Measurements from ENCODE around the gene ADAM12.

Gene ADAM12

DNA sequence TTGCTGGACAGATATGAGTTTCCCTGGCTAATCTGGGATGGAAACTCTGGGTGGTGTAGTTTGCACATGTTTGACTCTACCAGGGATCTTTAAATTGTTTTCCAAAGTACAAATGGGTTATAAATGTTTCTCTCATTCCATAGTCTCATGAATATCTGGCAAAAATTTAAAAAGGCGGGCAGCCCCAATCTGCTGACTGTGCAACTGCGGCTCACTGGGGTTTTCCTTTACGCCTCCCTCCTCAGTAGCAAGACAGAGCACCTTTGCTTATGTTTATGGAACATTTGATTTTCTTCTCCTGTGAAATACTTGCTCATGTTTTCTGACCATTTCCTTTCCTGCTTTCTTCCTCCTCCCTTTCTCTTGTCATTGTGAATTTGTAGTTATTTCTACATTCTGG lies 105.0 kb downstream of the ADAM12 start:
- no peaks in the 10 kb centered on the region for H3K27me3 Mint-ChIP-seq
- ATAC-seq (replicated peaks; ENCODE audit: extremely low read depth, poor library complexity, severe bottlenecking) = no peak

GRCh38 chr10:126278851-126279250 lies 109.4 kb downstream of the ADAM12 start:
- Mint-ChIP-seq H3K4me1 (no peaks in the 10 kb centered on the region), H3K27me3 (no peaks in the 10 kb centered on the region), H3K4me3 (no peak overlapping the region), H3K36me3 (ENCODE audit: insufficient read depth) (no peaks in the 10 kb centered on the region), H3K27ac (ENCODE audit: low read depth) (no peak overlapping the region), H3K9me3 (peaks cover 4% of the 10 kb centered on the region)
- ATAC-seq (replicated peaks; ENCODE audit: extremely low read depth, poor library complexity, severe bottlenecking) (no peak), DNase-seq (ENCODE audit: low spot score in 2 of 2) (no peak)

More for the DNA sequence above, 105.0 kb downstream of the ADAM12 start:
- Mint-ChIP-seq H3K4me1 (no peaks in the 10 kb centered on the region), H3K9me3 (peaks cover 4% of the 10 kb centered on the region), H3K4me3 (no peak overlapping the region), H3K36me3 (ENCODE audit: insufficient read depth) (peaks cover 2% of the 10 kb centered on the region), H3K27ac (ENCODE audit: low read depth) (no peak overlapping the region)
- no peak for DNase-seq (ENCODE audit: low spot score in 2 of 2)

- Mint-ChIP-seq H3K9me3 (no peaks in the 10 kb centered on the region), H3K4me3 (no peak overlapping the region), H3K27me3 (no peaks in the 10 kb centered on the region), H3K4me1 (no peaks in the 10 kb centered on the region), H3K36me3 (ENCODE audit: insufficient read depth) (no peaks in the 10 kb centered on the region), H3K27ac (ENCODE audit: low read depth) (no peak overlapping the region)
- DNase-seq (ENCODE audit: low spot score in 2 of 2) (no peak), ATAC-seq (replicated peaks; ENCODE audit: extremely low read depth, poor library complexity, severe bottlenecking) (no peak)
These were observed 111.1 kb downstream of the ADAM12 start for GRCh38 chr10:126277181-126277580.

GRCh38 chr10:126272526-126272925 lies 115.8 kb downstream of the ADAM12 start:
- Mint-ChIP-seq H3K4me3 (no peak overlapping the region), H3K9me3 (peaks cover 10% of the 10 kb centered on the region), H3K27me3 (no peaks in the 10 kb centered on the region), H3K36me3 (ENCODE audit: insufficient read depth) (no peaks in the 10 kb centered on the region), H3K4me1 (no peaks in the 10 kb centered on the region), H3K27ac (ENCODE audit: low read depth) (no peak overlapping the region)
- ATAC-seq (replicated peaks; ENCODE audit: extremely low read depth, poor library complexity, severe bottlenecking) (no peak), DNase-seq (ENCODE audit: low spot score in 2 of 2) (no peak)

GRCh38 chr10:126270111-126270510 lies 118.2 kb downstream of the ADAM12 start:
- Mint-ChIP-seq H3K27ac (ENCODE audit: low read depth) (no peak overlapping the region), H3K4me3 (no peak overlapping the region), H3K27me3 (no peaks in the 10 kb centered on the region), H3K4me1 (no peaks in the 10 kb centered on the region), H3K9me3 (peaks cover 18% of the 10 kb centered on the region), H3K36me3 (ENCODE audit: insufficient read depth) (no peaks in the 10 kb centered on the region)
- DNase-seq (ENCODE audit: low spot score in 2 of 2) (no peak), ATAC-seq (replicated peaks; ENCODE audit: extremely low read depth, poor library complexity, severe bottlenecking) (no peak)

- Mint-ChIP-seq H3K9me3 (peaks cover 18% of the 10 kb centered on the region), H3K27ac (ENCODE audit: low read depth) (no peak overlapping the region), H3K27me3 (no peaks in the 10 kb centered on the region), H3K36me3 (ENCODE audit: insufficient read depth) (no peaks in the 10 kb centered on the region), H3K4me3 (no peak overlapping the region), H3K4me1 (no peaks in the 10 kb centered on the region)
- ATAC-seq (replicated peaks; ENCODE audit: extremely low read depth, poor library complexity, severe bottlenecking) = no peak
- DNase-seq (ENCODE audit: low spot score in 2 of 2) = no peak
These were observed 120.0 kb downstream of the ADAM12 start for GRCh38 chr10:126268013-126268920.

DNA sequence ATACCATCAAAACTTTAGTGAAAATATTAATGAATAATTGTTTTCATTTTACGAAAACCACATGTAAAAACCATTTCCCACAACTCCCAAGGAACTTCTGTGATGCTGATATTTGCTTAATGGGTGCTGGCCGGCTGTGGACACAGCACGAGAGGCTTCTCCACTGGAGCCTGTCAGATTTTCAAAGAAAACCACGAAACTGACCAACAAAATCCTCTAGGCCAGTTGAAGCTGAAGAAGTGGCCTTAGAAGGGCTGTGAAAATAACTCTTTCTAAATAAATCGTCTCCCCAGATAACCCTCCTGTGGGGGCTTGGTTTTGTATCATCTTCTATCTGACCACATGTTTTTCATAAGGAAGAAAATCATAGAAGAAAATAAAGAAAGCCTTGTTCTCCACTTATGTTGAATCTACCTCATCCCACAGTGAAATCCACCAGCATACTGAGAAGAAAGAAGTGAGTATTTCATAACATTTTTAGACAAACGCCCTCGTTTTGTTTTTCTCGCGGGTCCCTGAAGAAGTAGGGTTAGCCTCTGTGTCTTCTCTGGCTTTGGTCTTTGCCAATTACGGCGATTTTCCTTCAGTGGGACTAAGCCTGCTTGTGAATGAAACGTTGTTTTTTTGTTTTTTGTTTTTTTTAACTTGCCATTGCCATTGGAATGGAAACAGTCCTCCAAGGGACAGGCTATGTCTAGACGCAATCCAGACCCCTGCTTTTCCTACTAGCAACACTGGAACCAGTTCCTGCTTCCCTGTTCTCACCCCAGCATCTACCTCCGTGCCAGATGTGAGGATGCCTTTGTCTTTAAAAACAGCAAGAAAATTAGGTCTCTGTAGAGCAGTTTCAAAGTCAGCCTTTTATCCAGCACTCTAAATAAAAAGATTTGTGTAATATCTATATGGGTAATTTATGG lies 123.9 kb downstream of the ADAM12 start:
- Mint-ChIP-seq H3K9me3 (peaks cover 8% of the 10 kb centered on the region), H3K27me3 (no peaks in the 10 kb centered on the region), H3K36me3 (ENCODE audit: insufficient read depth) (no peaks in the 10 kb centered on the region), H3K4me1 (no peaks in the 10 kb centered on the region), H3K4me3 (no peak overlapping the region), H3K27ac (ENCODE audit: low read depth) (no peak overlapping the region)
- no peak for ATAC-seq (replicated peaks; ENCODE audit: extremely low read depth, poor library complexity, severe bottlenecking)
- no peak for DNase-seq (ENCODE audit: low spot score in 2 of 2)

- H3K4me1 Mint-ChIP-seq = no peaks in the 10 kb centered on the region
- no peak overlapping the region for H3K4me3 Mint-ChIP-seq
- ATAC-seq (replicated peaks; ENCODE audit: extremely low read depth, poor library complexity, severe bottlenecking) (no peak), DNase-seq (ENCODE audit: low spot score in 2 of 2) (no peak)
- H3K27me3 Mint-ChIP-seq = no peaks in the 10 kb centered on the region
- H3K27ac Mint-ChIP-seq (ENCODE audit: low read depth) = no peak overlapping the region
- peaks cover 14% of the 10 kb centered on the region for H3K9me3 Mint-ChIP-seq
- no peaks in the 10 kb centered on the region for H3K36me3 Mint-ChIP-seq (ENCODE audit: insufficient read depth)
These were observed 125.1 kb downstream of the ADAM12 start for GRCh38 chr10:126263006-126263676.

DNA sequence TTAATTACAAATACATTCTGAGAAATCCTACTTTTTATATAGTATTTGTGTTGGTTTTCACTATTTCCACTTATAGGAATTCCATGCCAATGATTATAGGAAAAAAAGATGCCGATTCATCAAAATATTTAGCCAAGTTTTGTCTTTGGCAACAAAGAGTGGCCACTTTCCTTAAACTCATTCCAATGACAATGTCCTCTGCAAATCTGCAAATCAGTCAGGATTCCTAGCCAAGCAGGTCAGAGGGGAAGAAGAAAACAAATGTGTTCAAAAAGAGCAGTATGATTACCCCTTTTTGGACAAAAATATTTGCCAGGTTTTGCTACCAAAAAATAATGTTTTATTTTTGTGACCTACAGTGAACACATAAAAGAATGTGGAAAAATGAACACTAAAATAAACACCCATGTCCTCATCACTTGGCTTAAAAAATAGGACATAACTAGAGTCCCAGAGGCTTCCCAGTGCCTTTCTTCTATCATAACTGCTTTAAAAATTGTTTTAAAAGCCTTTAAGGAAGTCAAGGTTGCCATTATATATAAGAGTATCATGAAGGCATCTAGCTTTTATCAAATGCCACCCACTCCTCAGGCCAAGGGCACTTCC lies 125.9 kb downstream of the ADAM12 start:
- H3K4me1 Mint-ChIP-seq = no peaks in the 10 kb centered on the region
- H3K4me3 Mint-ChIP-seq = no peak overlapping the region
- DNase-seq (ENCODE audit: low spot score in 2 of 2) (no peak), ATAC-seq (replicated peaks; ENCODE audit: extremely low read depth, poor library complexity, severe bottlenecking) (no peak)
- no peaks in the 10 kb centered on the region for H3K36me3 Mint-ChIP-seq (ENCODE audit: insufficient read depth)
- H3K27ac Mint-ChIP-seq (ENCODE audit: low read depth) = no peak overlapping the region
- H3K9me3 Mint-ChIP-seq = peaks cover 14% of the 10 kb centered on the region
- no peaks in the 10 kb centered on the region for H3K27me3 Mint-ChIP-seq

GRCh38 chr10:126259760-126260479 lies 128.4 kb downstream of the ADAM12 start:
- H3K27me3 Mint-ChIP-seq = no peaks in the 10 kb centered on the region
- DNase-seq (ENCODE audit: low spot score in 2 of 2) (no peak), ATAC-seq (replicated peaks; ENCODE audit: extremely low read depth, poor library complexity, severe bottlenecking) (no peak)
- no peak overlapping the region for H3K27ac Mint-ChIP-seq (ENCODE audit: low read depth)
- H3K36me3 Mint-ChIP-seq (ENCODE audit: insufficient read depth) = no peaks in the 10 kb centered on the region
- no peak overlapping the region for H3K4me3 Mint-ChIP-seq
- H3K9me3 Mint-ChIP-seq = peaks cover 11% of the 10 kb centered on the region
- H3K4me1 Mint-ChIP-seq = no peaks in the 10 kb centered on the region

- Mint-ChIP-seq H3K9me3 (peaks cover 20% of the 10 kb centered on the region), H3K36me3 (ENCODE audit: insufficient read depth) (peaks cover 1% of the 10 kb centered on the region), H3K4me1 (no peaks in the 10 kb centered on the region)
These were observed 131.4 kb downstream of the ADAM12 start for GRCh38 chr10:126256864-126257263.

More at GRCh38 chr10:126256864-126257263, 131.4 kb downstream of the ADAM12 start:
- no peak for DNase-seq (ENCODE audit: low spot score in 2 of 2)
- ATAC-seq (replicated peaks; ENCODE audit: extremely low read depth, poor library complexity, severe bottlenecking) = no peak
- Mint-ChIP-seq H3K4me3 (no peak overlapping the region), H3K27me3 (no peaks in the 10 kb centered on the region), H3K27ac (ENCODE audit: low read depth) (no peak overlapping the region)

Data from central memory CD8-positive, alpha-beta T cell (primary cell).